GM18517 (cell line): ENCODE data around the gene HDAC9.
"Not testable (repeated sequence)": the region's sequence is repeated elsewhere in the genome, so short reads cannot be mapped to it uniquely, and the experiment has no call there.

Experiments
- ATAC-seq: cut with Tn5 transposase; IDR thresholded peaks from one replicate; pipeline ENCODE4 v1.9.1; 2021; ENCODE audit warnings: mild to moderate bottlenecking, moderate library complexity; ENCODE audit not compliant: unreplicated experiment

Gene HDAC9

DNA sequence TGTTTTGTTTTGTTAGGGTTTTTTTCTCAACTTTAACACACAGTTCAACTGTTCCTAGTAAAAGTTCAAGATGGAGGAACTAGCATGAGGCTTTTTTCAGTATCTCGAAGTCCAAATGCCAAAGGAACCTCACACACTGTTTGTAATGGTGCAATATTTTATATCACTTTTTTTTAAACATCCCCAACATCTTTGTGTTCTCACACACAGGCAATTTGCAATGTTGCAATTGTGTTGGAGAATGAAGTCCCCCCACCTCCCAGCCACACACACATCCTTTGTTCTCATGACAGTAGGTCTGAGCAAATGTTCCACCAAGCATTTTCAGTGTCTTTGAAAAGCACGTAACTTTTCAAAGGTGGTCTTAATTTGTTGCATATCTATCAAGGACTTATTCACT, 501.0 kb downstream of the HDAC9 start:
- ATAC-seq = no peak

- ATAC-seq = no peak
Measured at GRCh38 chr7:18997477-18998150, 502.1 kb downstream of the HDAC9 start.

DNA sequence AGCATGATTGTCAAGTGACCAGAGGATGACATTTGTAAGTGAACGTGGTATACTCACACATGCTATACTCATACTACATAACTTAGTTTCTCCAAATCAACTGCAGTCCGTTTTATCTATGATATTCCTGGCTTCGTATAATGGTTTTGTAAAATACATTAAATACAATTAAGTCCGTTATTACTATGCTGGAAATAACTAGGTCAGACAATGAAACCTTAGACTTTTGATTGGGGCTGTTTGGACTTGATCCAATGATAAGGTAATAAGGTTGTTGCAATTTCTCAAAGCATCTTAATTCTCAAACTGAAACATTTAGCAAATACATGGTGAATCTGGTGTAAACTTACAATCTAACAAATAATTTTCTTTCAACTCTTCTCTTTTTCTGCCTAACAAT, 504.9 kb downstream of the HDAC9 start:
- ATAC-seq = no peak

- no peak for ATAC-seq
Measured at GRCh38 chr7:19001854-19002253, 506.3 kb downstream of the HDAC9 start.

GRCh38 chr7:19009241-19009935, 513.8 kb downstream of the HDAC9 start:
- ATAC-seq = no peak

- ATAC-seq = no peak
Measured at GRCh38 chr7:19009936-19010280, 514.4 kb downstream of the HDAC9 start.

DNA sequence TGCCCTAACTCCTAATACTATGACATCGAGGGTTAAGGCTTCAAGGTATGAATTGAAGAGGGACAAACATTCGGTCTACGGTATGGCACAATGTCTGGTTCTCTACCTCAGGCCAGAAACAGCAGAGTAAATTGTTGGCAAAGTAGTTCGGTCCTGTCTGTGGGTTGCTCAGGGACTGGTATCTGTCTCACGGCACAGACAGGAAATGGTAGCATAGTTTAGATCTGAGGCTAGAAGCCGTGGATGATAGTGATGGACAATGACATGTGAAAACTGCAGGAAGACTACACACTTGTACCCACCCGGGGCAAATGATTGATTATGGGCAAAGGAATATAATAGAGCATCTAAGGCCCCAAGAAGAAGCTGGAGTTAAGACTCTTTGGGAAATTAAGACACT, 515.7 kb downstream of the HDAC9 start:
- no peak for ATAC-seq

- no peak for ATAC-seq
Measured at GRCh38 chr7:19015098-19015497, 519.5 kb downstream of the HDAC9 start.

- no peak for ATAC-seq
Measured at GRCh38 chr7:19016140-19016539, 520.6 kb downstream of the HDAC9 start.

DNA sequence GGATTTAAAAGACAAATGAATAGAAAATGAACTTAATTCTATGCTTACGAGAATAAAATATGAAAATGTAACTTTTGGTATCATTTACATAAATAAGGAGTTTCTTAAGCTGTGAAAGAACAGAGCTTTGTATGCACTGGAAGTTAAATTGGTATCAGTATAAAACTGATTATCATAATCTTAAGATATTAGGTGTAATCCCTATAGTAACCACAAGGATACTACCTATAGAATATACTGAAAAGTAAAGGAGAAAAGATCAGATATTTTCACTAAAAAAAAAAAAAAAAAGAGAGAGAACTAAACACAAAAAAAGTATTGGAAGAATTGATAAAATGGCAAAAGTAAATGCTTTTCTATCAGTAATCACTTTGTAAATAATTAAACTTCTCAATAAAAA, 521.8 kb downstream of the HDAC9 start:
- no peak for ATAC-seq

- ATAC-seq = no peak
Measured at GRCh38 chr7:19020062-19020461, 524.5 kb downstream of the HDAC9 start.

DNA sequence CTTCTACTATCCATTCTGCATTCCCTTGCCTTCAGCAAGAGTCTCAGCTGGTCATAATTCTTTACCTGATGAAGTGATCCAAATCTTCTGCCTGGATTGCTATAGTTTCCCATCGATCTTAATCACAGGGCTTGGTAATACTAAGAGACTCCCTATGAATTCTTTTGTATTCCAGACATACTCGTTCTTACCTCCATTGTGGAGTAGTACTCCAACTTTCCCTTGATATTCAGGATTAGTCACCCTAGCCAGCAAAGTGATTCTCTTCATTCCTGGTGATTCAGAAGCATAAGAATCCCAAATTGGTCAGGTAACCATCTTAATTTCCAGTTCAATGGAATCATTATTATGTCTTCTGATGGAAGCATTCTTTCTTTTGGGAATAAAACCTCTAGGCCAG, 525.2 kb downstream of the HDAC9 start:
- no peak for ATAC-seq

DNA sequence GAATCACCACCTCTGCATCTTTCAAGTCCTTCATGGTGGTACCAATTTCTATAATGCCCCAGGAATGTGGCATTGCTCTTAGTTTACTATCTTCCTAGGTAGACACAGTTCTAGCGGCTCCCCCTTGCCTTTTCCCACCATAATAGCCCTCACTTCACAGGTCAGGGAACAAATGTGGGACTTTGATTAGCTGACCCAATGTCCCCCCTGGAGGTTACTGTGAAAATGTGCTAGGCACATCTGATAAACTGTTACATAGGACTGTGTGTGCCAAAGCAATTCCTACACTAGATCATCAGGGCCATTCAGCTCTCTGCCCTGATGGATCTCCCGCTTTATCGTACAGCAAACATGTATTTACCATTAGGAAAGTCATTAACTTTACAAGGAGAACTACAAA, 527.9 kb downstream of the HDAC9 start:
- ATAC-seq = no peak

GRCh38 chr7:19024261-19024660, 528.7 kb downstream of the HDAC9 start:
- no peak for ATAC-seq

GRCh38 chr7:19026888-19027287, 531.3 kb downstream of the HDAC9 start:
- ATAC-seq = no peak

DNA sequence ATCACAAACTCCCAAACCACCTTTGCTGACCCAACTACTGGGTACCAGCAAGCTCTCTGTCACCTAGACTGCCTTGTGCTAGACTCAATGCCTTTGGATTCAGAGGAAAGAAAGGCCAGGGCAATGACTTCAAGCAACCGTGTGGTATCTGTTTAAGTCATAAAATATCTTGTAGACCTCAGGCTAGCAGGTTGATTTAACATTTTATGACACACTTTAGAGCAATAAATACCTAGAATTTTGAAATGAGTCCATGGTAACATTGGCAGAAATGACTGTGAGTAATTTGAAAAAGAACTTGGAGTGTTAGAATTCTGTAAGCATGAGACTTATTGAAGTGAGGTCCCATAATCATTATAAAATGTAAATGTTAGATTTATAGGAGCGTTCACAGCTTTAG, 534.7 kb downstream of the HDAC9 start:
- no peak for ATAC-seq

DNA sequence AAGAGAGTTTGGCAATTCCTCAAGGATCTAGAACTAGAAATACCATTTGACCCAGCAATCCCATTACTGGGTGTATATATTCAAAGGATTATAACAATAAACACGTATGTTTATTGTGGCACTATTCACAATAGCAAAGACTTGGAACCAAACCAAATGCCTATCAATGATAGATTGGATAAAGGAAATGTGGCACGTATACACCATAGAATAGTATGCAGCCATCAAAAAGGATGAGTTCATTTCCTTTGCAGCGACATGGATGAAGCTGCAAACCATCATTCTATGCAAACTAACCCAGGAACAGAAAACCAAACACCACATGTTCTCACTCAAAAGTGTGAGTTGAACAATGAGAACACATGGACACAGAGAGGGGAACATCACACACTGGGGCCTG, 537.4 kb downstream of the HDAC9 start:
- ATAC-seq = not testable (repeated sequence)

DNA sequence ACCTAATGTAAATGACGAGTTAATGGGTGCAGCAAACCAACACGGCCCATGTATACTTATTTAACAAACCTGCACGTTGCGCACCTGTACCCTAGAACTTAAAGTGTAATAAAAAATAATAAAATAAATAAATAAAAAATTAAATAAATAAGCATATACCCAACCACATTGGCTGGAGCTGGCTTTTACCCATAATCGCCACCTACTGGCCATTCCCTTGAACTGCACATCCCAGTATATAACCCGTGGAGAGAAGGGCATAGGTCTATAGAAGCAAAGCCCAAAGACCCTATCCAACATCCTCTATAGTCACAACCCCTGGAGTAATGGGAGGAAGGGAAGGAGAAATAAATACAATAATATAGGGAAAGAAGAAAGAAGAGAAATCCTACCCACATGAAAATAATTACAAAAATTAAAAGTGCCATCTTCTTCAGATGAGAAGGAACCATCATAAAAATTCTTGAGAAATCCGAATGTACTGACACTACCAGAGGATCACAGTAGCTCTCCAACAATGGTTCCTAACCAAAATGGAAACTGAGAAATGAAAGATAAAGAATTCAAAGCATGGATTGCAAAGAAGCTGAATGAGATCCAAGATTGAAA, 556.3 kb downstream of the HDAC9 start:
- peak; percentile 88 for ATAC-seq
